ENCODE results near the gene TECTB.

Gene TECTB

GRCh38 chr10:112304267-112304859 is 21.2 kb downstream of the TECTB start:
- no peaks in the 10 kb centered on the region for H4K20me1 ChIP-seq (ENCODE audit: low read depth, low read length)
- no peaks in the 10 kb centered on the region for H3K27me3 ChIP-seq (ENCODE audit: low read length)
- no peak overlapping the region for H3K4me2 ChIP-seq (ENCODE audit: low read depth, low read length, poor library complexity, severe bottlenecking)
- H3K79me2 ChIP-seq (ENCODE audit: insufficient read depth, low read length) = no peaks in the 10 kb centered on the region
- H3K4me3 ChIP-seq (ENCODE audit: insufficient read depth, low read length, poor library complexity, severe bottlenecking) = no peak overlapping the region
- H3K27ac ChIP-seq (ENCODE audit: low read depth, low read length) = no peak overlapping the region
- H3K36me3 ChIP-seq (ENCODE audit: low read length) = no peaks in the 10 kb centered on the region
- no peaks in the 10 kb centered on the region for H3F3A ChIP-seq (ENCODE audit: insufficient read depth)
- H2AFZ ChIP-seq (ENCODE audit: low read depth, low read length, severe bottlenecking) = no peak overlapping the region
- no peak overlapping the region for H3K9ac ChIP-seq (ENCODE audit: low read length)
- TF ChIP-seq EZH2phosphoT487 (conservative IDR thresholded peaks at IDR 0.05; ENCODE audit: low read length) = no peak
- TF ChIP-seq, protein P1, sequence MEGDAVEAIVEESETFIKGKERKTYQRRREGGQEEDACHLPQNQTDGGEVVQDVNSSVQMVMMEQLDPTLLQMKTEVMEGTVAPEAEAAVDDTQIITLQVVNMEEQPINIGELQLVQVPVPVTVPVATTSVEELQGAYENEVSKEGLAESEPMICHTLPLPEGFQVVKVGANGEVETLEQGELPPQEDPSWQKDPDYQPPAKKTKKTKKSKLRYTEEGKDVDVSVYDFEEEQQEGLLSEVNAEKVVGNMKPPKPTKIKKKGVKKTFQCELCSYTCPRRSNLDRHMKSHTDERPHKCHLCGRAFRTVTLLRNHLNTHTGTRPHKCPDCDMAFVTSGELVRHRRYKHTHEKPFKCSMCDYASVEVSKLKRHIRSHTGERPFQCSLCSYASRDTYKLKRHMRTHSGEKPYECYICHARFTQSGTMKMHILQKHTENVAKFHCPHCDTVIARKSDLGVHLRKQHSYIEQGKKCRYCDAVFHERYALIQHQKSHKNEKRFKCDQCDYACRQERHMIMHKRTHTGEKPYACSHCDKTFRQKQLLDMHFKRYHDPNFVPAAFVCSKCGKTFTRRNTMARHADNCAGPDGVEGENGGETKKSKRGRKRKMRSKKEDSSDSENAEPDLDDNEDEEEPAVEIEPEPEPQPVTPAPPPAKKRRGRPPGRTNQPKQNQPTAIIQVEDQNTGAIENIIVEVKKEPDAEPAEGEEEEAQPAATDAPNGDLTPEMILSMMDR (IDR thresholded peaks at IDR 0.05; ENCODE audit: insufficient read depth, low read length, poor library complexity, severe bottlenecking) = no peak
- H3K9me3 ChIP-seq (ENCODE audit: insufficient read depth, low read length) = no peaks in the 10 kb centered on the region
- H3K9me2 ChIP-seq (replicated peaks; ENCODE audit: insufficient read depth, low read length) = no peaks in the 10 kb centered on the region

- H2AFZ ChIP-seq (ENCODE audit: low read depth, low read length, severe bottlenecking) = no peak overlapping the region
- H3K9me2 ChIP-seq (replicated peaks; ENCODE audit: insufficient read depth, low read length) = no peaks in the 10 kb centered on the region
- no peaks in the 10 kb centered on the region for H3K79me2 ChIP-seq (ENCODE audit: insufficient read depth, low read length)
- H3K9ac ChIP-seq (ENCODE audit: low read length) = no peak overlapping the region
- no peaks in the 10 kb centered on the region for H4K20me1 ChIP-seq (ENCODE audit: low read depth, low read length)
- no peak overlapping the region for H3K4me2 ChIP-seq (ENCODE audit: low read depth, low read length, poor library complexity, severe bottlenecking)
- H3K36me3 ChIP-seq (ENCODE audit: low read length) = no peaks in the 10 kb centered on the region
- no peaks in the 10 kb centered on the region for H3K27me3 ChIP-seq (ENCODE audit: low read length)
- H3K9me3 ChIP-seq (ENCODE audit: insufficient read depth, low read length) = no peaks in the 10 kb centered on the region
- H3K4me3 ChIP-seq (ENCODE audit: insufficient read depth, low read length, poor library complexity, severe bottlenecking) = no peak overlapping the region
- H3K27ac ChIP-seq (ENCODE audit: low read depth, low read length) = no peak overlapping the region
- H3F3A ChIP-seq (ENCODE audit: insufficient read depth) = no peaks in the 10 kb centered on the region
- TF ChIP-seq, protein P1 (IDR thresholded peaks at IDR 0.05; ENCODE audit: insufficient read depth, low read length, poor library complexity, severe bottlenecking) = peak; percentile 68
- TF ChIP-seq EZH2phosphoT487 (conservative IDR thresholded peaks at IDR 0.05; ENCODE audit: low read length) = no peak
These were observed 24.3 kb downstream of the TECTB start for GRCh38 chr10:112307358-112308124.

- Histone ChIP-seq H3K4me2 (ENCODE audit: low read depth, low read length, poor library complexity, severe bottlenecking) (no peak overlapping the region), H3K27ac (ENCODE audit: low read depth, low read length) (no peak overlapping the region), H3K9me3 (ENCODE audit: insufficient read depth, low read length) (no peaks in the 10 kb centered on the region), H2AFZ (ENCODE audit: low read depth, low read length, severe bottlenecking) (no peak overlapping the region), H3K9ac (ENCODE audit: low read length) (no peak overlapping the region), H3F3A (ENCODE audit: insufficient read depth) (no peaks in the 10 kb centered on the region), H3K4me3 (ENCODE audit: insufficient read depth, low read length, poor library complexity, severe bottlenecking) (no peak overlapping the region), H4K20me1 (ENCODE audit: low read depth, low read length) (no peaks in the 10 kb centered on the region), H3K79me2 (ENCODE audit: insufficient read depth, low read length) (no peaks in the 10 kb centered on the region), H3K36me3 (ENCODE audit: low read length) (no peaks in the 10 kb centered on the region), H3K9me2 (replicated peaks; ENCODE audit: insufficient read depth, low read length) (no peaks in the 10 kb centered on the region), H3K27me3 (ENCODE audit: low read length) (no peaks in the 10 kb centered on the region)
- TF ChIP-seq, protein P1 (IDR thresholded peaks at IDR 0.05; ENCODE audit: insufficient read depth, low read length, poor library complexity, severe bottlenecking) = peak; percentile 2
- no peak for TF ChIP-seq EZH2phosphoT487 (conservative IDR thresholded peaks at IDR 0.05; ENCODE audit: low read length)
These were observed 24.9 kb downstream of the TECTB start for GRCh38 chr10:112308125-112308502.

Data from SU-DHL-6 (cell line).